ENCODE measurements around the gene TNMD.

The TNMD gene

GRCh38 chrX:100645106-100645505, 60.4 kb downstream of the TNMD start:
- DNase-seq, result no peak

DNA sequence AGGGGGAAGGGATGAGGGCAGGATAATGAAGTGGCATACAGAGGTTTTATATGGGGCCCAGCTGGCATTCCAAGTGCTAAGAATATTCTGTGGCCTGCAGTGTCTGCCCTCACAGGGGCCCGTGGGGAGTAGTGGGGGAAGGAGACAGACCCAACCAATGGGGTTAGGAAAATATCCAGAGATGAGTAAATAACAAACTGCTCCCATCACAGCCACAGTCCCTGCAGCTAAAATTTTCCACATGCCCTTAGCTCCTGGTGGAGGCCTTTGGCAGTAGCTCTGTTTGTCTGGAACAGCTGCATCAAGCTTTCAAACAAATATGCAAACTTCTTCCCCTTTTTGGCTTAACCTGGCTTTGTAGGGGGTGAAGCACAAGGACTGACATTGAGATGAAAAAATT, 62.4 kb downstream of the TNMD start:
- no peak for DNase-seq

DNA sequence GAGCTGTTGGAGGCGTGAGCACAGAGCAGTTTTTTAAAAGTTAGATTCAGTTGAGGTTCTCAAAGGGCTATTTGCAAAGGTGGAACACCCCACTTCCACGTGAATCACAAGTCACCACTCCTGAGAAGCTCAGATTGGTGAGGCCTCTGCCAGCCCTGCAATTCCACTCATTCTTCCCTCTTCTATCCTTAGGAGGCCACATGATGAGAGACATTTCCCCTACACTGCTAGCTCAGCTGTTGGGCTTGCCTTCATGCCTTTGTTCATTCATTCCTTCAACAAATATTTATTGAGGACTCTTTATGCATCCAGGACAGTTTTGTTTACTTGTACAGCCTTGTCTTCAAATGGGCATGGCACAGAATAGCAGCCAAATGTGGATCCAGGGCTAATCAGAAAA, 63.0 kb downstream of the TNMD start:
- no peak for DNase-seq

GRCh38 chrX:100648458-100649417, 64.0 kb downstream of the TNMD start:
- no peak for DNase-seq

Measured in activated CD4-positive, alpha-beta T cell treated with anti-CD3 and anti-CD28 coated beads, Interleukin-2, amount 50 U/mL, for 16 hours (primary cell).